Adrenal gland (tissue), 5 donors: ENCODE data around the gene PFKP.

Experiments used
- POLR2A ChIP-seq, 2 donors: fragments of 450-650 bp; IDR thresholded peaks; one replicate each; pipeline ENCODE4 v1.6.1; 2017; ENCODE audit warnings: antibody characterized with exemption in 2 of 2, mild to moderate bottlenecking in 2 of 2, moderate library complexity in 1 of 2
- TF ChIP-seq, protein P1 (sequence below), 6 experiments: fragments of 450-650 bp in 4 of 6; fragments of 200-600 bp in 2 of 6; sonication (generic) in 1 of 6; IDR thresholded peaks; 1 replicate in 5 of 6; 2 replicates in 1 of 6; pipeline versions ENCODE4 v1.5.1 to v1.8.0; 2016 to 2021; ENCODE audit warnings: antibody characterized with exemption in 6 of 6, mild to moderate bottlenecking in 2 of 6, moderate library complexity in 1 of 6
- donor health status: DM: no; HTN: no; CAD: no.

DNA sequence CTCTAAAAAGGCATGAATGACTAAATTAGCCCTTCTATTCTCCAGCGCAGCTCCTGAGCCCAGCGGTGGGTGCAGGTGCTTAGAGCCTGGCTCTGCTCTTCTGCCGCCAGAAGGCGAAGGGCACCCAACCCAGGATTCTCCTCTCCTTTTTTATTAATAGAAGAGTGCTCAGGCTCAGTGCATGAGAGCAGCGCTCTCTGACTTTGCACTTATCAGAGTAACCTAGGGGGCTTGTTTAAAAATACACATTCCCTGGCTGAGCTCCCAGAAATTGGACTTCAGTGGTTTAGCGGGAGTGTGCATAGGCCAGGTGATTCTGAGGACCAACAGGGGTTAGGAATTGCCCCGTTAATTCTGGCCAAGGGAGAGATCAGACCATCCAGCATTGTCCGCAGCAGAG is 1.7 kb upstream of the PFKP start:
- TF ChIP-seq, protein P1, sequence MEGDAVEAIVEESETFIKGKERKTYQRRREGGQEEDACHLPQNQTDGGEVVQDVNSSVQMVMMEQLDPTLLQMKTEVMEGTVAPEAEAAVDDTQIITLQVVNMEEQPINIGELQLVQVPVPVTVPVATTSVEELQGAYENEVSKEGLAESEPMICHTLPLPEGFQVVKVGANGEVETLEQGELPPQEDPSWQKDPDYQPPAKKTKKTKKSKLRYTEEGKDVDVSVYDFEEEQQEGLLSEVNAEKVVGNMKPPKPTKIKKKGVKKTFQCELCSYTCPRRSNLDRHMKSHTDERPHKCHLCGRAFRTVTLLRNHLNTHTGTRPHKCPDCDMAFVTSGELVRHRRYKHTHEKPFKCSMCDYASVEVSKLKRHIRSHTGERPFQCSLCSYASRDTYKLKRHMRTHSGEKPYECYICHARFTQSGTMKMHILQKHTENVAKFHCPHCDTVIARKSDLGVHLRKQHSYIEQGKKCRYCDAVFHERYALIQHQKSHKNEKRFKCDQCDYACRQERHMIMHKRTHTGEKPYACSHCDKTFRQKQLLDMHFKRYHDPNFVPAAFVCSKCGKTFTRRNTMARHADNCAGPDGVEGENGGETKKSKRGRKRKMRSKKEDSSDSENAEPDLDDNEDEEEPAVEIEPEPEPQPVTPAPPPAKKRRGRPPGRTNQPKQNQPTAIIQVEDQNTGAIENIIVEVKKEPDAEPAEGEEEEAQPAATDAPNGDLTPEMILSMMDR (IDR thresholded peaks at IDR 0.05), result no peak
- TF ChIP-seq POLR2A (IDR thresholded peaks at IDR 0.05), result no peak
